ENCODE measurements around the gene RNU2-1.
A peak's percentile ranks its signal among the peaks of the same experiment; 100 is the strongest.
"Not testable (repeated sequence)": the region's sequence is repeated elsewhere in the genome, so short reads cannot be mapped to it uniquely, and the experiment has no call there.

RNU2-1 gene

DNA sequence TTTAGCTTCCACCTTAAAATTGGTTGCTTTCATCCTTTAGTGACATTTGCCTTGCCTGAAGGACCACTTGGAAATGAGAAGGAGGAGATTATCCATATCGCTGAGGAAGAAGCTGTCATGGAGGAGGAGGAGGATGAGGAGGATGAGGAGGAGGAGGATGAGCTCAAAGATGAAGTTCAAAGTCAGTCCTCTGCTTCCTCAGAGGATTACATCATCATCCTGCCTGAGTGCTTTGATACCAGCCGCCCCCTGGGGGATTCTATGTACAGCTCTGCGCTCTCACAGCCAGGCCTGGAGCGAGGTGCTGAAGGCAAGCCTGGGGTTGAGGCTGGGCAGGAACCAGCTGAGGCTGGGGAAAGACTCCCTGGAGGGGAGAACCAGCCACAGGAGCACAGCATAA is 33.6 kb downstream of the RNU2-1 start:
- Histone ChIP-seq H3K4me1 (ENCODE audit: control insufficient read depth, low read depth, low read length) (no peaks in the 10 kb centered on the region), H2BK15ac (replicated peaks; ENCODE audit: low read depth) (no peak overlapping the region), H2BK120ac (ENCODE audit: low read depth, low read length) (no peak overlapping the region), H3K79me1 (ENCODE audit: low read length) (no peaks in the 10 kb centered on the region), H4K8ac (ENCODE audit: low read depth, low read length) (no peak overlapping the region), H3K36me3 (ENCODE audit: control insufficient read depth, insufficient read depth, low read length) (peaks cover 5% of the 10 kb centered on the region), H3K27ac (ENCODE audit: low read depth, low read length) (no peak overlapping the region), H3K23ac (ENCODE audit: low read length) (no peak overlapping the region), H3K9ac (ENCODE audit: low read length) (no peak overlapping the region), H3K56ac (ENCODE audit: low read length) (no peak overlapping the region), H3K27me3 (ENCODE audit: insufficient read depth, low read length, poor library complexity) (no peaks in the 10 kb centered on the region), H3K79me2 (ENCODE audit: control insufficient read depth, insufficient read depth, low read length) (no peaks in the 10 kb centered on the region), H3K4me2 (ENCODE audit: low read length) (no peak overlapping the region), H3K18ac (ENCODE audit: low read length) (no peak overlapping the region), H3K4ac (ENCODE audit: low read depth, low read length) (no peak overlapping the region), H4K5ac (ENCODE audit: low read length) (no peak overlapping the region), H3K4me3 (ENCODE audit: low read length) (no peak overlapping the region), H2AK5ac (ENCODE audit: low read length) (no peak overlapping the region), H2BK5ac (ENCODE audit: low read length) (no peak overlapping the region)
- peak; percentile 43 for DNase-seq
- WGBS (ENCODE audit: extremely low coverage, insufficient coverage, low lambda C conversion rate) = no CpG with 5 or more reads among the region's 4 CpGs

DNA sequence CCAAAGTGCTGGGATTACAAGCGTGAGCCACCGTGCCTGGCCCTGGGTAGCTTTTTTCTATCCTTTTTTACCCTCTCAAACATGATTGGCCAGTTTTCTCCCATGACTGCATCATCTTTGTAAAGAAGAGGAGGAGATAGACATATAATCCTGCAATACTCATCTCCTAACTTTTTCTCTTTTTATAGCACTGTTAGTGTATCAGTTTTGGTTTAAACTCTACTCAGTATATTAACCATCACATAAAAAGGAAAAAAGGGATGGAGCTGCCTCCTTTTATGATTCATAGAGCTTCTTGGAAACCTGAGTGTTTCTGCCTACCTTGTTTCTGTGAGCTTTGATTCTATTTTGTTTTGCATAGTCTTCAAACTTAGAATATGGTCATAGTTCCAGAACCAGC is 34.1 kb downstream of the RNU2-1 start:
- no CpG with 5 or more reads among the region's 2 CpGs for WGBS (ENCODE audit: extremely low coverage, insufficient coverage, low lambda C conversion rate)
- H2BK120ac ChIP-seq (ENCODE audit: low read depth, low read length) = no peak overlapping the region

DNA sequence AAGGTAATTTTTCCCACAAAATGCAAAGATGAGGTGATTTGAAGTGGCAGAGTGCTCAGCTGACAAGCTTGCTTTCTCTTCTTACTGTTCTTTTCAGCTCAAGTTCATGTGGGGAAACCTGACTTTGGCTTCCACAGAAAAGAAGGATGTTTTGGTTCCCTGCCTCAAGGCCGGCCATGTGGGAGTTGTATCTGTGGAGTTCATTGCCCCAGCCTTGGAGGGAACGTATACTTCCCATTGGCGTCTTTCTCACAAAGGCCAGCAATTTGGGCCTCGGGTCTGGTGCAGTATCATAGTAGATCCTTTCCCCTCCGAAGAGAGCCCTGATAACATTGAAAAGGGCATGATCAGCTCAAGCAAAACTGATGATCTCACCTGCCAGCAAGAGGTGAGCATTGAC is 40.5 kb downstream of the RNU2-1 start:
- H3K27me3 ChIP-seq (ENCODE audit: insufficient read depth, low read length, poor library complexity) = no peaks in the 10 kb centered on the region
- H2AK5ac ChIP-seq (ENCODE audit: low read length) = no peak overlapping the region
- H2BK5ac ChIP-seq (ENCODE audit: low read length) = no peak overlapping the region
- no peak overlapping the region for H4K8ac ChIP-seq (ENCODE audit: low read depth, low read length)
- H2BK15ac ChIP-seq (replicated peaks; ENCODE audit: low read depth) = no peak overlapping the region
- no peaks in the 10 kb centered on the region for H3K79me2 ChIP-seq (ENCODE audit: control insufficient read depth, insufficient read depth, low read length)
- no peak overlapping the region for H3K56ac ChIP-seq (ENCODE audit: low read length)
- H3K4me1 ChIP-seq (ENCODE audit: control insufficient read depth, low read depth, low read length) = no peaks in the 10 kb centered on the region
- no peak overlapping the region for H3K9ac ChIP-seq (ENCODE audit: low read length)
- DNase-seq = no peak
- peaks cover 14% of the 10 kb centered on the region for H3K36me3 ChIP-seq (ENCODE audit: control insufficient read depth, insufficient read depth, low read length)
- no peak overlapping the region for H3K27ac ChIP-seq (ENCODE audit: low read depth, low read length)
- H3K23ac ChIP-seq (ENCODE audit: low read length) = no peak overlapping the region
- H3K4me3 ChIP-seq (ENCODE audit: low read length) = no peak overlapping the region
- H3K4ac ChIP-seq (ENCODE audit: low read depth, low read length) = no peak overlapping the region
- WGBS (ENCODE audit: extremely low coverage, insufficient coverage, low lambda C conversion rate) = no CpG with 5 or more reads among the region's 5 CpGs
- no peak overlapping the region for H2BK120ac ChIP-seq (ENCODE audit: low read depth, low read length)
- H3K79me1 ChIP-seq (ENCODE audit: low read length) = no peaks in the 10 kb centered on the region
- H3K18ac ChIP-seq (ENCODE audit: low read length) = no peak overlapping the region
- H4K5ac ChIP-seq (ENCODE audit: low read length) = no peak overlapping the region
- no peak overlapping the region for H3K4me2 ChIP-seq (ENCODE audit: low read length)

More for the DNA sequence above, 34.1 kb downstream of the RNU2-1 start:
- Histone ChIP-seq H2BK5ac (ENCODE audit: low read length) (no peak overlapping the region), H3K4me2 (ENCODE audit: low read length) (no peak overlapping the region), H2BK15ac (replicated peaks; ENCODE audit: low read depth) (no peak overlapping the region), H4K8ac (ENCODE audit: low read depth, low read length) (no peak overlapping the region), H3K9ac (ENCODE audit: low read length) (no peak overlapping the region), H3K27me3 (ENCODE audit: insufficient read depth, low read length, poor library complexity) (no peaks in the 10 kb centered on the region), H3K4me3 (ENCODE audit: low read length) (no peak overlapping the region), H2AK5ac (ENCODE audit: low read length) (no peak overlapping the region), H3K56ac (ENCODE audit: low read length) (no peak overlapping the region), H3K4me1 (ENCODE audit: control insufficient read depth, low read depth, low read length) (no peaks in the 10 kb centered on the region), H3K23ac (ENCODE audit: low read length) (no peak overlapping the region), H3K36me3 (ENCODE audit: control insufficient read depth, insufficient read depth, low read length) (peaks cover 7% of the 10 kb centered on the region), H3K18ac (ENCODE audit: low read length) (no peak overlapping the region), H3K4ac (ENCODE audit: low read depth, low read length) (no peak overlapping the region), H3K79me2 (ENCODE audit: control insufficient read depth, insufficient read depth, low read length) (no peaks in the 10 kb centered on the region), H3K27ac (ENCODE audit: low read depth, low read length) (no peak overlapping the region), H4K5ac (ENCODE audit: low read length) (no peak overlapping the region), H3K79me1 (ENCODE audit: low read length) (no peaks in the 10 kb centered on the region)
- no peak for DNase-seq

DNA sequence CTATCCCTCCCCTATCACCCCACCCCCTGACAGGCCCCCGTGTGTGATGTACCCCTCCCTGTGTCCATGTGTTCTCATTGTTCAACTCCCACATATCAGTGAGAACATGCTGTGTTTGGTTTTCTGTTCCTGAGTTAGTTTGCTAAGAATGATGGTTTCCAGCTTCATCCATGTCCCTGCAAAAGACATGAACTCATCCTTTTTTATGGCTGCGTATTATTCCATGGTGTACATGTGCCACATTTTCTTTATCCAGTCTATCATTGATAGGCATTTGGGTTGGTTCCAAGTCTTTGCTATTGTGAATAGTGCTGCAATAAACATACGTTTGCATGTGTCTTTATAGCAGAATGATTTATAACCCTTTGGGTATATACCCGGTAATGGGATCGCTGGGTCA is 47.1 kb downstream of the RNU2-1 start:
- H4K8ac ChIP-seq (ENCODE audit: low read depth, low read length); H3K56ac ChIP-seq (ENCODE audit: low read length); DNase-seq; H3K36me3 ChIP-seq (ENCODE audit: control insufficient read depth, insufficient read depth, low read length); H3K27me3 ChIP-seq (ENCODE audit: insufficient read depth, low read length, poor library complexity); H2BK5ac ChIP-seq (ENCODE audit: low read length); H2BK15ac ChIP-seq (replicated peaks; ENCODE audit: low read depth); H3K79me1 ChIP-seq (ENCODE audit: low read length); H3K4me3 ChIP-seq (ENCODE audit: low read length); H2BK120ac ChIP-seq (ENCODE audit: low read depth, low read length); H4K5ac ChIP-seq (ENCODE audit: low read length); H3K9ac ChIP-seq (ENCODE audit: low read length); H3K18ac ChIP-seq (ENCODE audit: low read length); H3K4ac ChIP-seq (ENCODE audit: low read depth, low read length); H3K27ac ChIP-seq (ENCODE audit: low read depth, low read length); H3K4me2 ChIP-seq (ENCODE audit: low read length); H3K79me2 ChIP-seq (ENCODE audit: control insufficient read depth, insufficient read depth, low read length); H3K4me1 ChIP-seq (ENCODE audit: control insufficient read depth, low read depth, low read length); H2AK5ac ChIP-seq (ENCODE audit: low read length); H3K23ac ChIP-seq (ENCODE audit: low read length): not testable (repeated sequence)
- WGBS (ENCODE audit: extremely low coverage, insufficient coverage, low lambda C conversion rate) = no CpG with 5 or more reads among the region's 5 CpGs

DNA sequence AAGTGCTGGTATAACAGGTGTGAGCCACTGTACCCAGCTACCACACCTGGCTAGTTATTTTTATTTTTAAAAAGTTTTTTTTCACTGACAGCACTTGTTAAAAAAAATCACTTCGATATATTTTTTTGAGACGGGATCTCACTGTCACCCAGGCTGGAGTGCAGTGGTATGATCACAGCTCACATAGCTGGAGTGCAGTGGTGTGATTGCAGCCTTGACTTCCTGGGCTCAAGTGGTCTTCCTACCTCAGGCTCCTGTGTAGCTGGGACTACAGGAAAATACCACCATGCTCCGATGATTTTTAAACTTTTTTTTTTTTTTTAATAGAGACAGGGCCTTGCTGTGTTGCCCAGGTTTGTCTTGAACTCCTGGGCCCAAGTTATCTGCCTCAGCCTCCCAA is 49.9 kb downstream of the RNU2-1 start:
- Histone ChIP-seq H3K4me1 (ENCODE audit: control insufficient read depth, low read depth, low read length) (no peaks in the 10 kb centered on the region), H3K9ac (ENCODE audit: low read length) (no peak overlapping the region), H3K27me3 (ENCODE audit: insufficient read depth, low read length, poor library complexity) (no peaks in the 10 kb centered on the region), H4K5ac (ENCODE audit: low read length) (no peak overlapping the region), H3K36me3 (ENCODE audit: control insufficient read depth, insufficient read depth, low read length) (peaks cover 1% of the 10 kb centered on the region), H2BK15ac (replicated peaks; ENCODE audit: low read depth) (no peak overlapping the region), H4K8ac (ENCODE audit: low read depth, low read length) (no peak overlapping the region), H3K4me3 (ENCODE audit: low read length) (no peak overlapping the region), H3K56ac (ENCODE audit: low read length) (no peak overlapping the region), H2BK120ac (ENCODE audit: low read depth, low read length) (no peak overlapping the region), H3K4me2 (ENCODE audit: low read length) (no peak overlapping the region), H3K23ac (ENCODE audit: low read length) (no peak overlapping the region), H3K79me2 (ENCODE audit: control insufficient read depth, insufficient read depth, low read length) (no peaks in the 10 kb centered on the region), H3K18ac (ENCODE audit: low read length) (no peak overlapping the region), H2BK5ac (ENCODE audit: low read length) (no peak overlapping the region), H2AK5ac (ENCODE audit: low read length) (no peak overlapping the region), H3K4ac (ENCODE audit: low read depth, low read length) (no peak overlapping the region), H3K27ac (ENCODE audit: low read depth, low read length) (no peak overlapping the region), H3K79me1 (ENCODE audit: low read length) (no peaks in the 10 kb centered on the region)
- WGBS (ENCODE audit: extremely low coverage, insufficient coverage, low lambda C conversion rate) = no CpG with 5 or more reads among the region's 3 CpGs
- DNase-seq = no peak

Measured in mesendoderm (in vitro differentiated cells).